Prostate gland (tissue), 2 donors: ENCODE results near the gene ZNF232. TPM values are rescaled to one million over a fixed set of nuclear protein-coding genes. Genes with fewer than 3 reads are reported as not detected.
"Not testable (repeated sequence)": the region's sequence is repeated elsewhere in the genome, so short reads cannot be mapped to it uniquely, and the experiment has no call there.

ENCODE experiments used
- DNase-seq: peaks from one replicate; pipeline ENCODE4 v3.0.0-alpha.2; 2019; ENCODE audit warnings: low spot score
- H3K27ac ChIP-seq, 2 donors: fragments of 200-600 bp; sonication (generic); 2 replicates each; pipeline ENCODE4 v1.5.1; 2017 to 2019
- H3K27me3 ChIP-seq: fragments of 200-600 bp; sonication (generic); replicated peaks from 2 replicates; pipeline ENCODE4 v1.5.1; 2019; ENCODE audit not compliant: insufficient read depth
- H3K36me3 ChIP-seq, 2 donors: fragments of 200-600 bp; sonication (generic); 1 replicate in 1 of 2; 2 replicates in 1 of 2; pipeline versions ENCODE4 v1.5.1 to v1.8.1; 2017 to 2019
- H3K4me1 ChIP-seq: fragments of 200-600 bp; sonication (generic); replicated peaks from 2 replicates; pipeline ENCODE4 v1.5.1; 2019
- H3K4me3 ChIP-seq, 2 donors: fragments of 200-600 bp; sonication (generic); 2 replicates each; pipeline ENCODE4 v1.5.1; 2017 to 2019
- H3K9me3 ChIP-seq: fragments of 200-600 bp; sonication (generic); 2 replicates; pipeline ENCODE4 v1.5.1; 2017
- POLR2A ChIP-seq: fragments of 450-650 bp; IDR thresholded peaks from one replicate; pipeline ENCODE4 v1.6.1; 2016; ENCODE audit warnings: antibody characterized with exemption, mild to moderate bottlenecking
- POLR2AphosphoS5 ChIP-seq: sonication (generic); formaldehyde crosslinking; IDR thresholded peaks from one replicate; pipeline ENCODE4 v1.6.1; 2017; ENCODE audit warnings: antibody characterized with exemption
- WGBS: methylation state at CpG from one replicate; pipeline ENCODE4 v1.1.5; 2018; 5-methylcytosine and 5-hydroxymethylcytosine counted together
- intact Hi-C: fragments of 100-400 bp; cut with DNase I; formaldehyde crosslinking; loops from one replicate; pipeline ENCODE4 v1.14.2; 2022
- total RNA-seq, 2 donors: library from RNA; depleted of rRNA; stranded (reverse); fragments of >200 nt; gene quantifications; one replicate each; pipeline ENCODE4 v1.1.0, GENCODE V29; 2016
- TF ChIP-seq, protein P1 (sequence below), 4 experiments: fragments of 200-600 bp in 2 of 4; fragments of 450-650 bp in 2 of 4; sonication (generic) in 2 of 4; IDR thresholded peaks; 1 replicate in 3 of 4; 2 replicates in 1 of 4; pipeline ENCODE4 v1.5.1; 2016 to 2019; ENCODE audit warnings: antibody characterized with exemption in 4 of 4, mild to moderate bottlenecking in 2 of 4, moderate library complexity in 2 of 4

The ZNF232 gene
- total RNA-seq, 2 donors from 2014 or later: 14.3 TPM

DNA sequence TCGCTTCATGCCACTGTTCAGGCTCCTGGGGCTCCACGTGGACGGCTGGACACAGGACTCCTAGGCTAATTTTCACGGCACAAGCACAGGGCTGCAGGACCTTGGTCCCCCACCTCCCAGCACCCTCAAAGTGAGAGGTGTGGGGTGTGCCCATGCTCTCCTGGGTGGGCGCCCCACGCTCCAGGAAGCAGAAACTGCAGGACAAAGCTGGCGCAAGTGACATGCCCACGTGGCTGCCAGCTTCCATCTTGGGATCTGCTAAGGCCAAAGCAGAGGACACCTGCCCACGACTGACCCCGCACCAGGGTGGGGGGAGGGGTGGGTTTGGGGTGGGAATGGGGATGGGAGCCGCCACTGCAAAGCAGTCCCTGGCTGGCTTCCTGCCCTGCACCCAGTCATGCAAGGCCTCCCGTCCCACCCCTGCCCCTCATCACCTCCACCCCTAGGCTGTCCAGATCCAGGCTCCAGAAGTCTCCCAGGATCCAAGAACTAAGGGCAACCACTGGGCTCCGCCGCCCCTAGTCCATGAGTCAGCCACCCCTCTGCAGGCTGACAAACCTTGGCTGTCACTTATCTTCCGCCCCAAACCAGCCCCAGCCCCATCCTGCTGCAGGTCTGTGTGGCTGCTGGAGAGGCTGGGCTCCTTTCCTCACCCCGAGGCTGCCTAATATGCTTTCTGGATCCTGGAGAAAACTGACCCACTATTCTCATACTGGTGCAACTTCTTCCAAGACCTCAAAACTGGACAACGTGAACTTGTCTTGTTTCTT lies 15.2 kb upstream of the ZNF232 start:
- 78% methylated on average over 17 of the region's 17 CpGs for WGBS
- Histone ChIP-seq H3K27ac (no peak overlapping the region), H3K4me3 (no peak overlapping the region), H3K9me3 (no peaks in the 10 kb centered on the region), H3K27me3 (no peaks in the 10 kb centered on the region), H3K4me1 (no peaks in the 10 kb centered on the region), H3K36me3 (no peaks in the 10 kb centered on the region)
- intact Hi-C loops: no loop called here
- no peak for DNase-seq
- no peak for TF ChIP-seq POLR2A
- TF ChIP-seq, protein P1, sequence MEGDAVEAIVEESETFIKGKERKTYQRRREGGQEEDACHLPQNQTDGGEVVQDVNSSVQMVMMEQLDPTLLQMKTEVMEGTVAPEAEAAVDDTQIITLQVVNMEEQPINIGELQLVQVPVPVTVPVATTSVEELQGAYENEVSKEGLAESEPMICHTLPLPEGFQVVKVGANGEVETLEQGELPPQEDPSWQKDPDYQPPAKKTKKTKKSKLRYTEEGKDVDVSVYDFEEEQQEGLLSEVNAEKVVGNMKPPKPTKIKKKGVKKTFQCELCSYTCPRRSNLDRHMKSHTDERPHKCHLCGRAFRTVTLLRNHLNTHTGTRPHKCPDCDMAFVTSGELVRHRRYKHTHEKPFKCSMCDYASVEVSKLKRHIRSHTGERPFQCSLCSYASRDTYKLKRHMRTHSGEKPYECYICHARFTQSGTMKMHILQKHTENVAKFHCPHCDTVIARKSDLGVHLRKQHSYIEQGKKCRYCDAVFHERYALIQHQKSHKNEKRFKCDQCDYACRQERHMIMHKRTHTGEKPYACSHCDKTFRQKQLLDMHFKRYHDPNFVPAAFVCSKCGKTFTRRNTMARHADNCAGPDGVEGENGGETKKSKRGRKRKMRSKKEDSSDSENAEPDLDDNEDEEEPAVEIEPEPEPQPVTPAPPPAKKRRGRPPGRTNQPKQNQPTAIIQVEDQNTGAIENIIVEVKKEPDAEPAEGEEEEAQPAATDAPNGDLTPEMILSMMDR (IDR thresholded peaks at IDR 0.05): no peak
- no peak for TF ChIP-seq POLR2AphosphoS5

DNA sequence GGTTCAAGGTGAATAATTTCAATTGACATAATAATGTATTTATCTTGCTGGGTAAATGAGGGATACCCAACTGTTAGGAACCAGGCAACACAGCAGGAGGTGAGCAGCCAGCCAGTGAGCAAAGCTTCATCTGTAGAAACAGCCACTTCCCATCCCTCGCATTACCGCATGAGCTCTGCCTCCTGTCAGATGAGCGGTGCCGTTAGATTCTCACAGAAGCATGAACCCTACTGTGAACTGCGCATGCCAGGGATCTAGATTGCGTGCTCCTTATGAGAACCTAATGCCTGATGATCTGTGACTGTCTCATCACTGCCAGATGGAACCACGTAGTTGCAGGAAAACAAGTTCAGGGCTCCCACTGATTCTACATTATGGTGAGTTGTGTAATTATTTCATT lies 13.2 kb upstream of the ZNF232 start:
- H3K4me1 ChIP-seq, H3K36me3 ChIP-seq, H3K9me3 ChIP-seq, intact Hi-C loops, H3K4me3 ChIP-seq, H3K27me3 ChIP-seq, DNase-seq, H3K27ac ChIP-seq: not testable (repeated sequence)
- 82% methylated on average over 7 of the region's 7 CpGs for WGBS

GRCh38 chr17:5124125-5124760 lies 12.6 kb upstream of the ZNF232 start:
- H3K4me1 ChIP-seq, intact Hi-C loops, H3K27me3 ChIP-seq, H3K36me3 ChIP-seq, DNase-seq, H3K9me3 ChIP-seq, H3K27ac ChIP-seq, H3K4me3 ChIP-seq: not testable (repeated sequence)
- WGBS: 78% methylated on average over 5 of the region's 5 CpGs

DNA sequence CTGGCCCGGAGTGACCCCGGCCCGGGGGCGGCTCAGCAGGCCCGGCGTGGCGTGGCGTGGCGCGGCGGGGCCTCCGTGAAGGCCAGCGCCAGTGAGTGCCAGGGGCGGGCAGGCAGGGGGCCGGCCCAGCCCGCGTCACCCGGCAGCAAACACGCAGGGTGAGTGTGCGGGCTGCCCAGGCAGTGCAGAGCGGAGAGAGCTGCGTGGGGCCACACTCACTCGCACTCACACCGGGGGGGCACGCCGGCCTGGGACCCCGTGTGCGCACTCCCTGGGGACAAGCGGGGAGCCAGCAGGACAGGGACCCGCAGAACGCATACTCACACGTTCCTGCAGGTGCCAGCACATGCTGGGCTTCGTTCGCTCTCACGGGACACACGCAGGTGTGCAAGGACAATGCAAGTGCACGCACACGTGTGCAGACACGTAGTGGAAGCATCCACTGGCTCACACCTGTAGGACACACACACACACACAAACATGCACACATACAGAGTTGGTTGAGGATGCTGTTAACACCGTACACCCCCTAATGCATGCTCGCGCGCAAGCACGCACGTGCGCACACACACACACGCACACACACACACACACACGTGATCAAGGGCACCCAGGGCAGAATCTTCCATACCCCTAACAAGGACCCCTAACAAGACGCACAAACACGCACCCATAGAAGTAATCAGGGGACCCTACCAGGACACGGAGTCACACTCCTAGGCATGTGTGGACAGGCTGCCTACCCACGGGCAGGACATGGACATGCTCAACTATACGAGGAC lies 11.9 kb upstream of the ZNF232 start:
- TF ChIP-seq, protein P1 (IDR thresholded peaks at IDR 0.05): no peak
- TF ChIP-seq POLR2AphosphoS5: no peak
- TF ChIP-seq POLR2A: no peak
- peak overlapping the region; percentile 35 to 36 for H3K4me3 ChIP-seq
- no peak overlapping the region for H3K27ac ChIP-seq
- 32% methylated on average over 37 of the region's 53 CpGs for WGBS
- H3K4me1 ChIP-seq: no peaks in the 10 kb centered on the region
- intact Hi-C loops: no loop called here
- no peak for DNase-seq
- H3K36me3 ChIP-seq: no peaks in the 10 kb centered on the region
- no peaks in the 10 kb centered on the region for H3K27me3 ChIP-seq
- no peaks in the 10 kb centered on the region for H3K9me3 ChIP-seq

DNA sequence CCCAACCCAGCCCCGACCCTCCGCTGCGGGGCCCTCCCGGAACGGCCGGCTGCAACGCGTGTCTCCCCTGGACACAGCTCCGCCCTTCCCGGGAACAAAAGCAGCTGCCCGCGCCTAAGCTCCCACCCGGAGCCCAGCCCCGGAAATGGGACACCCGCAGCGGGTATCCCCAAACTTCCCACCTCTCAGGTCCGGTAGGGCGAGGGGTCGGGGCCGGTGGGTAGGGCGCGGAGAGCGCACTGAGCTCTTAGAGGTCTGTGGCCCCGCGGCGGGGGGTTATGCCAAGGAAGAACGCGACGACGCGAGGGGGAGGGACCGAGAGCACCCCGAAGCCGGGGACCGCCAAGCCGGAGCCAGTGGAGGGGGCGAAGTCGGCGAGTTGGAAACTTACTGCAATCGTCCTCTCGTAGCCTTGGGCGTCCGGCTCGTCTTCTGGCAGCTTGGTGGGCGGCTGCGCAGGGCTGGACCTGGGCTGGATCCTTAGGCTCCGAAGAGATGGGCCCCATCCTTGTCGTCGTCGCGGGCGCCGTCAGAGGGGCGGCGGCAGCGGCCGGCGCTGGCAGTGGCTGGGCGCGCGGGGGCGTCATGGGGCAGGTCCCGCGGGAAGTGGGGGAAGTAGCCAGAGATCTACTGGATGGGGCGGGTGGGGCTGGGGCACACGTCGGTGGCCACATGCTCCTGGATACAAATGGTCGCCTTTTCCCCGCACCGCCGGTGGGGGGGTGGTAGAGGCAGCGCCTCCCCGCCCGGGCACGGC lies 11.1 kb upstream of the ZNF232 start:
- Histone ChIP-seq H3K27ac (peak overlapping the region in 1 of 2 donors; percentile 56), H3K36me3 (no peaks in the 10 kb centered on the region), H3K27me3 (no peaks in the 10 kb centered on the region), H3K4me1 (no peaks in the 10 kb centered on the region), H3K9me3 (no peaks in the 10 kb centered on the region), H3K4me3 (peak overlapping the region; percentile 35 to 36)
- no peak for TF ChIP-seq POLR2AphosphoS5
- TF ChIP-seq POLR2A: no peak
- TF ChIP-seq, protein P1 (IDR thresholded peaks at IDR 0.05): no peak
- WGBS: 2% methylated on average over 74 of the region's 75 CpGs
- intact Hi-C loops: no loop called here
- no peak for DNase-seq

DNA sequence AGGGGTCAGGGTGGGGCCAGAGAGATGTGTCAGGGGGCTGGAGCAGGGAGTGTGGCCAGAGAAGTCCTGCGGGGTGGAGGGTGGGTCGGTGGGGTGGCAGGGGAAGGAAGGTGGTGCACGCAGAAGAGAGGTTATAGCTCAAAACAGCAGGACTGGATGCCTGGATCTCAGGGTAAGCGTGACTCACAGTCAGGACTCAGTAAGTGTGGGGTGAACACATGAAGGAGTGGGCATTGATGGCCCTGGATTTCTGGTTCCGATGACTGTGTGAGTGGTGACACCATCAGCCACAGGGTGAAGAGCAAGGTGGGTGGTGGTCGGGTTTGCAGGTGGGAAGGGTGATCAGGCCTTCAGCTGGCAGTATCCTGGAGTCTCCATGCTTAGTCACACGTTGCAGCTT lies 10.4 kb upstream of the ZNF232 start:
- H3K9me3 ChIP-seq, DNase-seq, H3K4me1 ChIP-seq, H3K27me3 ChIP-seq, intact Hi-C loops, H3K36me3 ChIP-seq: not testable (repeated sequence)
- peak overlapping the region in 1 of 2 donors; percentile 56 for H3K27ac ChIP-seq
- H3K4me3 ChIP-seq: peak overlapping the region; percentile 35 to 36
- WGBS: 68% methylated on average over 7 of the region's 7 CpGs
